CD4-positive, alpha-beta T cell treated with Interleukin-15 for 1 hour (primary cell): ENCODE data around the gene TNS4.

Experiments
- DNase-seq: peaks from one replicate; pipeline ENCODE4 v3.0.0-alpha.2; 2020

Gene TNS4

GRCh38 chr17:40515011-40515410, 13.6 kb upstream of the TNS4 start:
- no peak for DNase-seq

DNA sequence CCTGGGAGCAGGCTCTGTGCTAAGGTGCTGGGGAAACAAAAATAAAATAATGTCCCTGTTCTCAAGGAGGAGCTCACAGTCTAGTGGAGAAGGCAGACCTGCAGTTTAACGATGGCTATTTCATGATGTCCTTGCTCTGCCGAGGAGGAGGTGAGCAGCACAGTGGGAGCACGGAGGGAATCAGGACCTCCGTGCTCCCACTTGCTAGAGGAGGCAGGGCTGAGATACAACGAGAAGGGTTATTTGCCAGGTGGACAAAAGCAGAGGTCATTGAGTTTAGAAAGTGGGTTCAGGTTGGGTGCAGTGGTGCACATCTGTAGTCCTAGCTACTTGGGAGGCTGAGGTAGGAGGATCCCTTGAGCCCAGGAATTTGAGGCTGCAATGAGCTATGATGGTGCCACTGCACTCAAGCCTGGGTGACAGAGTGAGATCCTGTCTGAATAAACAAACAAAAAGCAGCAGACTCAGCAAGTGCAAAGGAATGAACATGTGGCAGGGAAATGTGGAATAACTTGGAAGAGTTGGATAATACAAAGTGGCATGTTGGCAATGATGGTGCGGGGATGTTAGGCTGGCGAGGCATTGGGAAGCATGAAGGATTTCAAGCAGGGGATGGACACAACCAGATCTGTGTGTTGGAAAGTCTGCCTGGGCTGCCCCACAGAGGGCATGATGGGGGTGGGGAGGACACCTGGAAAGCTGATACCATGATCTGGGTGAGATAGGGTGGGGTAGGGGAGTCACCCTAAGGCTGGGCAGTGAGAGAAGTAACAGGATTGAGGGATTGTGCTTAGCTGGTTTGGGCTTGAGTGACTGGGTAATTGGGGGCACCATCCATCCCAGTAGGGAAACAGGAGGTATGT, 12.8 kb upstream of the TNS4 start:
- DNase-seq: no peak

DNA sequence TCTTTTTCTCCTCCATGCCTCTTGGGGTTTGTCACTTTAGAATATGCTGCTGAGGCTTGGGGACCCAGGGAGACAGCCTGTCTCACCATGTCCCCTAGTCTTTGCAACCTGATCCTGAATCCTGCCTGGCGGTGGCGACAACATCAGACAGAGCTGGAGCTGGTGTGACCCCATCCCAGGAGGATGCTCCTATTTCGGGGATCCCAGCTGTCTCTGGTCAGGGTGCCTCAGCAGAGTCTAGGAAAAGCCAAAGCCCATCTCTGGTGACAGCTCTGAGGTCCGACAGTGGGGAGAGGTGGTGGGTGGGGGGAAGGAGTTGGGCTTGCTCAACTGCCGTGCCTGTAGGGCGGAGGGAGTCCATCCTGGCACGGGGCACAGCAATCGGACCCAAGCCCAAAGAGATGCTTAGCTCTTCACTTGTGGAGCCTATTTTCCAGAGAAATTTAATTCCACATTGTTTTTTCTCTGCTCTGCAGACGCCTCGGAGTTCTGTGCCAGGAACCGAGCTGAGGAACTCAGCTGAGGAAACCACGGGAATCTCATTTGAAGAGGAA, 10.3 kb upstream of the TNS4 start:
- no peak for DNase-seq

GRCh38 chr17:40511136-40511535, 9.7 kb upstream of the TNS4 start:
- no peak for DNase-seq

DNA sequence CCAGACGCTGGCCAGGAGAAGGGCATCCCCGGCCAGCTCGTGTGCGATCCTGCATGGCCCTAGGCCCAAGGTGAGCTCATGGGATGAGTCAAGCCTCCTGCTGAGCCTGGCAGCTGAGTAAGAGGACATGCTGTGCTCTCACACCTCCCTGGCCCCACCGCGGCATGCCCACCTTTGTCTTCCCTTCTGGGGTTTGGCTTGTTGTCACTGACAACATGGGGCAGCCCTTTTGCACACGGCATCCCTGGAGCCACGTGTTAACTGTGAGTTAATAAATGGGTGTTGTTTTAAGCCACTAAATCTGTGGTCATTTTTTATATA, 8.9 kb upstream of the TNS4 start:
- DNase-seq: no peak

GRCh38 chr17:40509626-40510327, 8.4 kb upstream of the TNS4 start:
- DNase-seq: no peak

DNA sequence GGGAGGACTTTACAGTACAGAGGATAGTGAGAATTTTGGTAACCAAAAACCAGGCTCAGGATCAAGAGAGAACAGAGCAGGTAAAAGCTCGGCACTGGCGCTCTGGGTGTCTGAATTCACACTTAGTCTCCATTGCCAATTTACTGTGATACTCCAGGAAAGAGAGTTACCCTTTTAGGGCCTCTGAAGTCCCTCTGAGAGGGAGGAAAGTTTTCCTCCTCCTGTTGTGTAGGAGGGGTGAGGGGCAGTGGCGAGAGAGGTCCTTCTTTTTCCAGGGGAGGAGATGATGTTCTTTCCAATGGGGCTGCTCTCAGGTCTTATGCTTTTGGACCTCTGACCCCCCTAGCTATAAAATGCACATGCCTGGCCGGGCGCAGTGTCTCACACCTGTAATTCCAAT, 5.4 kb upstream of the TNS4 start:
- no peak for DNase-seq

GRCh38 chr17:40503154-40503553, 1.7 kb upstream of the TNS4 start:
- DNase-seq: no peak

- DNase-seq: no peak
These were observed 1.3 kb upstream of the TNS4 start for GRCh38 chr17:40502716-40503115.

GRCh38 chr17:40500709-40501108, 714 bp downstream of the TNS4 start:
- no peak for DNase-seq

GRCh38 chr17:40500190-40500589, 1.2 kb downstream of the TNS4 start:
- no peak for DNase-seq

- DNase-seq: no peak
These were observed 1.8 kb downstream of the TNS4 start for GRCh38 chr17:40499551-40500189.

GRCh38 chr17:40498281-40499084, 2.9 kb downstream of the TNS4 start:
- no peak for DNase-seq

GRCh38 chr17:40497695-40498094, 3.7 kb downstream of the TNS4 start:
- DNase-seq: no peak

DNA sequence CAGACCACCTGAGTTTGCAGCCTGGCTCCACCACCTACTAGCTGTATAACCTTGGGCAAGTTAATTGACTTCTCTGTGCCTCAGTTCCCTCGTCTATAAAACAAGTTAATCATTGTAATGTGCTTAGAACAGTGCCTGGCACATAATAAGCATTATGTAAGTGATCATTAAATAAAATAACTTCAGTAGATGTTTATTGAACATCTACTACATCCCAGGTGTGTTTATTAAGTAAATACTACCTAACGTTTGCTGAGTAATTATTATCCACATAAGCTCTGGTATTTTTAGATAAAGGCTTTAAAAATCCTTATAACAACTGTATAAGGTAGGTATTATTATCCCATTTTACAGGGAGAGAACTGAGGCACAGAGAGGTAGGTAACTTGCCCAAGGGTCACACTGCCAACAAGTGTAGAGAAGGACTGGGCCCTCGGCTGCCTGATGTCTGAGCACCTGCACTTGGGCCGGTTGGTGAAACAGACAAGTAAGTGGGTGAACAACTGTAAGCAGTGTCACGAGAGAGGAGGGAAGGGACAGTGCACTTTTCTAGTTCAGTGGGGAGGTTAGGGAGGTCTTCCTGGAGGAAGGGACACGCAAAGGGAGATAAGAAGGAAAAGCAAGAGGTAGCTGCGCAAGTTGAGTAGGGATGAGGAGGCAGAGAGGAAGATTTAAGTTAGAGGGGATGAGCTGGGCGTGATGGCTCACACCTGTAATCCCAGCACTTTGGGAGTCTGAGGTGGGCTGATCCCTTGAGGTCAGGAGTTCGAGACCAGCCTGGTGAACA, 4.6 kb downstream of the TNS4 start:
- no peak for DNase-seq

- no peak for DNase-seq
These were observed 5.3 kb downstream of the TNS4 start for GRCh38 chr17:40496170-40496569.

- no peak for DNase-seq
These were observed 6.3 kb downstream of the TNS4 start for GRCh38 chr17:40495140-40495539.

- no peak for DNase-seq
These were observed 7.7 kb downstream of the TNS4 start for GRCh38 chr17:40493697-40494096.

- DNase-seq: no peak
These were observed 9.9 kb downstream of the TNS4 start for GRCh38 chr17:40491486-40491885.

DNA sequence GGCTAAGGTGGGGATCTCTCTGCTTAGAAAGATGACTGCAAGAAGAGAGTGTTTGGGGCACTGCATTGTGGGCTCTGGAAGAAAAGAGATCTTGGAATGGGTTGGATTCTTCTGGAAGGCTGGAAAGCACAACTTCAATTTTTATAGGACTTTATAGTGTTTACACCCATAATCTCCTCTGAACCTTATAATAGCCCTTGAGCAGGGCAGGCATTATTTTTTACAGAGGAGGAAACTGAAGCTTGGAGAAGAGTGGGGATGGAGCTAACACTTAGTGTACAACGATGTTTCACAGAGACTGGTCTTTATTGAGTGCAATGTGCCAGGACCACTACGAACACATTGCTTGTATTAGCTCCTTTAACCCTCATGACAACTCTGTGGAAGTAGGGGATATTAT, 10.4 kb downstream of the TNS4 start:
- no peak for DNase-seq

DNA sequence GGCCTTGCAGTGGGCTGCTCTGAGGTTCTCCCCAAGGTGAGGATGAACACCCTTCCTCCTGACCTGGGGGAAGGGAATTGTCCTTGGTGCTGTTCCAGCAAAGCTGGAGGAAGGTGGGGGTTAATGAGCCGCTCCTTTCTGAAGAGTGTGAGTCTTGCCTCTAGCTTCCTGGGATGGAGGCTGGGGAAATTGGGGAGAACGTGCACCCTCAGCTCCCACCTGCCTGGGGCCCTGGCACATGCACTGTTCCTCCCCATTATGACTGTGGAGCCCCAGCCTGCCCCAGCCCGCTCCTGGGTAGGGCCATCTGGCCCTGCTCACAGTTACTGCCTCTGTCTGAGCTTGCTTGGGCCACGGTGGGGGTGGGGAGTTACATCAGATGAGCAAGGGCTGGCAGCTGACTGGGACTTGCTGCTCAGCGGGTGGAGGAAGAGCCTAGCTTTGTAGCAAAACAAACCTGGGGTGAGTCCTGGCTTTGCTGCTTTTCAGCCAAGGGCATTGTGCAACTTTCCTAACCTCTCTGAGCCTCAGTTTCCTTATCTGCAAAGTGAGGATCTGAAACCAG, 11.1 kb downstream of the TNS4 start:
- no peak for DNase-seq
